ENCODE measurements around the gene MFAP3.

Gene MFAP3

DNA sequence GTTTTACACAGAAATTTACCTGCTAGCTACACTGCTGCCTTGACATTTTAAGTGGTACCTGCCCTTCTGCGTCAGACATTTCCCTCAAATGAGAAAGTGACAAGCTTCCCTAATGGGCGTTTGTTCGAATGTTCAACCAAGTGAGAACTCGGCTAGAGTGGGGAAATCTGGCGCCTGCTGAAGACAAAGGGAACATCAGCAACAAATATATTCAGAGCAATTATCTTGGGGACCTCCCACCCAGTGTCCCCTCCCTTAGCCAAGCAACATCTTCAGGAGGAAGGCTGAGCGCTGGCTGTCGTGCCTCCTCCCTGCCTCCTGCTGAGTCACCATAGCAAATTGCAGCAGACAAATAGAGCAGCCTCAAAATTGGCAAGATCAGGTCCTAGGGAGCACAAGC, 57.1 kb downstream of the MFAP3 start:
- no peak for DNase-seq

DNA sequence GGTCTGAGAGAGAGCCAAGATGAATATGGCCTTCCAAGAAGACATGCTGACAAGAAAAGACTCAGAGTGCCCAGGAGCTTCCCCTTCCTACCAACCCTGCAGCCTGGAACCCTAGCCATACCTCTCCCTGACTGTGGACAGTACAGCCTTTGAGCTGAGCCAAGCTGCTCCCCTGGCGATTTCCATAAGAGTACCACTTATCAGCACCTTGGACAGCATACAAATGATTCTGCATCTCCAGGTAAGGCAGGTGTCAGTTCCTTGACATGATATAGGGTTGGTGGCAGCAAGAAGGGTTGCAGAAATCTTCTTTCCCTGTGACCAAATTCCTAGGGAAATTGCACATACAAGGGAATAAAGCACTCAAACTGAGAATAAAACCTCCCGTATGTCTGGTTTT, 58.3 kb downstream of the MFAP3 start:
- DNase-seq = no peak

DNA sequence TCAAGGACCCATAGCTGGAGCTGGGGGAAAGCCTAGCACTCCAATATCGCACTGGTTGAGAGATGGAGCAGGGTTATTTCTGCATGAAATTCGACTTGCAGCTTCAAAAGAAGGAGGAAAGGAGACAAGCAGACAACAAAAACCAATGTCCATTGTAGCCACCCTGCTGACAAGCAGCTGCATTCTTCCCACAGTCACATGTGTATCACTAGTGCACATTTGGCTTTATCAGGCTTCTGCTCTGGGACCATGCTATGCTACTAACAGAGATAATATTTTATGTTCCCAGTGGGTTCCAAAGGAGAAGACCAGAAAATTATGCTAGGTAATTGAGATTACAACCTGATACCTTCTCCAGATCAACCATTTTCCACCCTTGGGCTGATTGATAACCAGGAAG, 59.7 kb downstream of the MFAP3 start:
- DNase-seq = no peak

DNA sequence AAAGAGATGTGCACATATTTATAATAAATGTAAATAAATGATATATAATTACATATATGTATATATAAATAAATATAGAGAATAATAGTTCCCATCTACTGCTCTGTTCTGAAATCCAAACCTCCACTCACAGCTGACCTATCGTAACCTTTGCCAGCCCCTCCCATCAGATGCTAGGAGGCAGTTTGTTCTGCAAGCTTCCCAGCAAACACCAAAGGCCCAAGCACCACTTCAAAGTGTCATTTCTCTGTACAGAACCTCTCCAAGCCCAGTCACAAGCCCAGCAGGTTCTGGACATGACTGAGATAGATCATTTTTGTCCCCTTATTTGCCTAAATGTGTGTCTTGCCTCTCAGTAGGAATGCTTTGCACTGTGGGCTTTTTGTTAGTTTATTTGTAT, 62.4 kb downstream of the MFAP3 start:
- DNase-seq = no peak

DNA sequence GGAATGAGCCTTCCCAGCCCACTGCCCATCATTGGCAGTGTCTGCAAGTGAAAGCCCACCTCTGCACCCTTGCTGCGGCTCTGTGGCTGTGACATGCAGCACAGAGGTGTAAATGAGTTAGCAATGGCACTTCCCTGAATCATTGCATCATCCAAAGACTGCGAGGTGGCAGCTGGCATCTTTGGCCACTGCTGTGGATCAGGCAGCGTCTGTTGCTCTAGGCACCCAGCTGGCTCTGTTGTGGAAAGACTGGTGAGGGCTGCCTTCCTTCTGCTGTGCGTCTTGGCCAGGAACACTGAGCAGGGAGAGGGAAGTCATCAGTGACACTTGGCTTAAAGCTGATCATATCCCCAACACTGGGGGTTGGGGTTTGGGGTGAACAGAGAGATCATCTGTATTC, 64.5 kb downstream of the MFAP3 start:
- DNase-seq = peak; percentile 67
